Stimulated activated CD4-positive, alpha-beta T cell treated with anti-CD3 and anti-CD28 coated beads, Interleukin-4, amount 100 ng/mL, for 4 hours (primary cell): ENCODE measurements around the gene HSP90AA1.
"Not testable (repeated sequence)": the region's sequence is repeated elsewhere in the genome, so short reads cannot be mapped to it uniquely, and the experiment has no call there.

ENCODE experiments used
- DNase-seq, 2 experiments: peaks; one replicate each; pipeline ENCODE4 v3.0.0-alpha.2; 2020

Gene HSP90AA1

DNA sequence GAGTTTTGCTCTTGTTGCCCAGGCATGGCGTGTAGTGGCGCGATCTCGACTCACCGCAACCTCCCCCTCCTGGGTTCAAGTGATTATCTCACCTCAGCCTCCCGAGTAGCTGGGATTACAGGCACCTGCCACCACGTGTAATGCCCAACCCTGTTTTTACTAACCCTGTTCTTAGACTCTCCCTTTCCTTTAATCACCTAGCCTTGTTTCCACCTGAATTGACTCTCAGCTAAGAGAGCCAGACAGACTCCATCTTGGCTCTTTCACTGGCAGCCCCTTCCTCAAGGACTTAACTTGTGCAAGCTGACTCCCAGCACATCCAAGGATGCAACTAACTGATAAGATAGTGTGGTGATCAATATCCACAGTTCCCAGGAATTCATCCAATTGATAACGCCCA is 22.3 kb downstream of the HSP90AA1 start:
- DNase-seq = not testable (repeated sequence)

DNA sequence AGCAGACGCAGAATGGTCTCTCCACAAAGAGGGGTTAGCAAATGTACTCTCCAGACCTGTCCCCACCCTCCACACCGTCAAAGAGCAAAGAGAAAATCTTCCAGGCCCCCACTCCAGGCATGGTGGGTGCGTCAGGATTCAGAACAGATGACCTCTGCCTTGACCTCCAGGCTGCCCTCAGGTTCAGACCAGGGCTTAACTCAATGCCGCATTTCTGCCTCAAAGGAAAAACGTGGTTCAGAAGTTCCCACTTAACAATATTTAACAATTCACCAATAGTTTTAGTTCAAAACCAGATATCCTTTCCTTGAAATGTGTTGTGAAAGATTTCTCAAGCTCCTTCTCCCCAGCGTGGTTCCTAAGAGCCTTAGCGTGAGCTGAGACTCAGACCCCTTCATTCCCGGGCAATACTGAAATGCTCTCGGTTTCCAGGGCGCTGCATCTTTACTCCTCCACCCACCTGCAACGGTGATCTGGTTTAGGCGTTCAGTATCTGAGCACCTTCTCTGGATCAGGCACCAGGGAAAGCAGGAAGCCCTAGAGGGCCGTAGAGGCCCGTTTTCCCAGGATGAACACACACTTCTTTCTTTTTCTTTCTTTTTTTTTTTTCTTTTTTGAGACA is 22.9 kb downstream of the HSP90AA1 start:
- DNase-seq = no peak

GRCh38 chr14:102063109-102063807 is 23.6 kb downstream of the HSP90AA1 start:
- DNase-seq = peak; percentile 60 to 64

- no peak for DNase-seq
These were observed 27.9 kb downstream of the HSP90AA1 start for GRCh38 chr14:102058961-102059360.

- no peak for DNase-seq
These were observed 28.7 kb downstream of the HSP90AA1 start for GRCh38 chr14:102058146-102058545.

DNA sequence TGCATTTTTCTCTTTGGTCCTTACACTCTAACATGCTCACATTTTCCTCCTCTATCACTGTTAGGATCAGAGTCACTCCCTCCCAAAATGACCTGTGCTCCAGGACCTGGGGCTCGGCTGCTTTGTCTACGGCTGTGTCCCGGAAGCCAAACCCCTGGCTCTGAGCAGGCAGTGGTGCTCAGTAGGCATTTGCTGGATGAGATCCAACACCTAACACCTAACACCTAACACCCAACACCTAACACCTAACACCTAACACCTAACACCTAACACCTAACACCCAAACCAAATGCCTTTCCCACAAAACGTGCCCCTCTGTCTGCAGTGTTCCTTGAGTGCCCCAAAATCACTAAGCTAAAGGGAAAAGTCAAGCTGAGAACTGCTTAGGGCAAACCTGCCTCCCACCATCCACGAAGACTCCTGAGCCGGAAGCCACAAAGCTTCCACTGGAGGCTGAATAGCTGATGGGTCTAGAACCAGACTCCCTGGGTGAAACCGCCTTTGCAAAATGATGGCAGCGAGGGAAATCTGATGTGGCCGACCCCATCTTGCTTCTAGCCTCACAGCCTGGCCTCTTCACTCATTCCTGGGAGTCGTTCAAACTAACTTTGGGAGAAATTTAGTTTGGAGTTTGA is 29.2 kb downstream of the HSP90AA1 start:
- no peak for DNase-seq

DNA sequence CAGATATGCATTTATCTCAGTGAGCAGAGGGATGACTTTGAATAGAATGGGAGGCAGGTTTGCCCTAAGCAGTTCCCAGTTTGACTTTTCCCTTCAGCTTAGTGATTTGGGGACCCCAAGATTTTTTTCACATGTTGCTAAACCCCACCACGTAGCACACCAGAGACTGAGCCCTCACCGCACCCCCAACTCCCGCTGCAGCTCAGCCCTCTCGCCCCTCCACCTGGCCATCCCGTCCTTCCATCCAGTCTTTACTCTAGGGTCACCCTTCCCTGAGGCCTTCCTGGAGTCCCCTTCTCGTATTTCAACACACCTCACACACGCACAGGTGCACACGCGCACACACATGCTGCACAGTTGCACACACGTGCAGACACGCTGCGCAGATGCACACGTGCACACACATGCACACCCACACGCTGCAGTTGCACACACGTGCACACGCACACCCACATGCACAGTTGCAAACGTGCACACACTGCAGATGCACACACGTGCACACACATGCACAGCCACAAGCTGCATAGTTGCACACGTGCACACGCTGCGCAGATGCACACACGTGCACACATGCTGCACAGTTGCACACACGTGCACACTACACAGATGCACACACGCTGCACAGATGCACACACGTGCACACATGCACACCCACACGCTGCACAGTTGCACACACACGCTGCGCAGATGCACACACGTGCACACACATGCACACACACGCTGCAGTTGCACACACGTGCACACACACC is 30.0 kb downstream of the HSP90AA1 start:
- no peak for DNase-seq

DNA sequence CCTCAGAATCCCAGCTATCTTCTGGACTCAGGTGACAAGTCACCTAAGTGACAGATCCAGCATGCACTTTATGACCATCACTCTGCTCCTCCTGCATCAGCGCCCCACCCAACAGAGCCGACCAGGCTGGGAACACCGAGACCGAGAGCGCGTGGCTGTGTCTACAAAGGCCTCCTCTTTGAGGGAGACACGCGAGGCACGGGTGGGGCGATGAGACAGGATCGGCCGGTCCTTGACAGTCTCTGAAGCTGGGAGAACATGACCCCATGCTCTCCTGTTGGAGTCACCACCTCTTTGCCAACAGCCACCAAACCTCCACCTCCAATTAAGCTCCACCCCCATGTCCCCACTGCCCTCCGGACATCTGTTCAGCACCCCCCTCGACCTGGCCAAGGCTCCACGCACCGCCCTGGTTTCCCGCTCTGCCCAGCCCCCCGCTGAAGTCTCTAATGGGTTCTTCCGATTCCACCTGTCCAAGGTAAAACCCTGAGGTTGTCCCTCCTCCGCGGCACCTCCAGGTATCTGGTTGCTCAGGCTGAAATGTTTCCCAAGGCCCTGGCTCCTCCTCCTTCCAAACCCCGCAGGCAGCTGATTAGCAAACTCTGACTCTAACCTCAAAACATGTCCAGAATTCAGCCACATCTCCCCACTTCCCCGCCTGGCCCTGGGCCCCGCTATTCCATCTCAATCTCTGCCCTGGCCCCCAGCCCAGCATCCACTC is 31.5 kb downstream of the HSP90AA1 start:
- no peak for DNase-seq

DNA sequence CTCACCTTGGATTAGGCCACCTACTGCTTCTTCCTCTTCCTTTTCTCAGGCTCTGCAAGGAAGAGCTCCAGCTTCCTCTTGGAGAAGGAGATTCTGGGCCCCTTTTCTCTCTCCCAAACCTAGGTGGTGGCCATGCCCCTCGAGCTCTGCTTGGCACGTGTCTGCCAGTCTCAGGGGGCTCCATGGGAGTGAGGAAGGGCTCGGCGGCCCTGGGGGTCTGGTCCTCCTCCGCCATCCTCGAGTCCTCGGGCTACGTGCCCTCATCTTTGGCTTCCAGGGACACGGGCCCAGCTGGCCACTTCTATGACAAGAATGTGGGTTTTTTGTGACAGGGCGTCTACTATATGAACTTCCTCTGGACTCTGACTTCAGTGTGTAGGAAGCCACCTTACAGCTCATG is 34.3 kb downstream of the HSP90AA1 start:
- no peak for DNase-seq

DNA sequence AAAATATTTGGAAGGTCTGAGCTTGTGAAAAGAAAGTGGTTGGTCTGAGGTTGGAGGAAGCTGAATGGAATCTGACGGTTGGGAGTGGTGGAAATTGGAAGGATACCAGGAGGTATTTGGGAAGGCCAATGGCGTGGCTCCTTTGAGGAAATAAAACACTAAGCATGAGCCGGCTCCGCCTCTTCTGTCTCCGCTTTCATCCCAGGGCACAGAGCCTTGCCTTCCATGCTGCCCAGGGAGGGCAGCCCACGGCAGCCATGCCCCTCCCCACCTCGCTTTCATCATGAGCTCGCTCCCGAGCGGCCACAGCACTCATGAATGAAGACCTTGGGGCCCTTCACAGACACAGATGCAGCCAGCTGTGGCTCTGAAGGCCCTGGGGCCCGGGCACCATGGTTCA is 36.2 kb downstream of the HSP90AA1 start:
- DNase-seq = no peak

DNA sequence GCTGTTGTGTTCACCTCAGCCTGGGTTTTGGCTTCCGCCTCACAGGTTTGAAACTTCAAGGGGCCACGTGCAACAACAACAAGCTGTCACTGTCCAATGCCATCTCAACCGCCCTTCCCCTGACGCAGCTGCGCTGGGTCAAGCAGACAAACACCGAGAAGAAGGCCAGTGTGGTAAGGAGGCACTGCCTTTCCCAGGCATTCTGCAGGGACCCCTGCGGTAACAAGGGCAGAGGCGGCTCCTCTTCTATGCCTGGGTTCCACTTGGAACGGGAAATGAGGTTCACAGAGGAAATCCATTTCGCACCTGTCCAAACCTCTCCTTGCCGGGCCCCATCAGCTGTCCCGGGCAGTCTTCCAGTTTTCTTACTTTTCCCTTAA is 36.8 kb downstream of the HSP90AA1 start:
- DNase-seq = no peak

GRCh38 chr14:102049258-102050025 is 37.4 kb downstream of the HSP90AA1 start:
- no peak for DNase-seq

DNA sequence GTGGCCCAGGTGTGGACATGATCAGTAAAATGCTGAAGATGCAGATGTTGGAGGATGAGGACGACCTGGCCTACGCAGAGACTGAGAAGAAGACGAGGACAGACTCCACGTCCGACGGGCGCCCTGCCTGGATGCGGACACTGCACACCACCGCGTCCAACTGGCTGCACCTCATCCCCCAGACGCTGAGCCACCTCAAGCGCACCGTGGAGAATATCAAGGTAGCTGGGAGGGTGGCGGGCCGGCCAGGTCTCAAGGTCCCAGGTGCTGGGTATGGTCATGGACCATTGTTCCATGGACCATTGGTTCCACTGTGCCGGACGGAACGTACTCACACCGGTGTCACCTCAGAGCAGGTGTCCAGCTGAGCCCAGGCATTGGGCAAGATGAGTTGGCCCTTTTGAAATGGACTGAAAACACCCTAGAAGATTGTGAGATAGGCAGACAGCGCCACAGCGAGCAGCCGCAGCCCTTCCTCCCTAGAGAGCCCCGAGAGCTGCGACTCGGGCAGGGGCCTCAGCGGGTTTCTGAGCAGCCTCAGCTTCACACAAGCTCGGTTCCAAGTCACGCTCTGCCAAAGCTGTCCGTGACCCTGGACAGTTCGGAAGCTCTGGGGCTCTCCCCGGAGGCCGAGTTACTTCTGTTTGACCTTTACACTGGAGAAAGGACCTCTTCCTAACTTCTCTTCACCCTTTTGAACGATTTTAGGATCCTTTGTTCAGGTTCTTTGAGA is 38.9 kb downstream of the HSP90AA1 start:
- no peak for DNase-seq

DNA sequence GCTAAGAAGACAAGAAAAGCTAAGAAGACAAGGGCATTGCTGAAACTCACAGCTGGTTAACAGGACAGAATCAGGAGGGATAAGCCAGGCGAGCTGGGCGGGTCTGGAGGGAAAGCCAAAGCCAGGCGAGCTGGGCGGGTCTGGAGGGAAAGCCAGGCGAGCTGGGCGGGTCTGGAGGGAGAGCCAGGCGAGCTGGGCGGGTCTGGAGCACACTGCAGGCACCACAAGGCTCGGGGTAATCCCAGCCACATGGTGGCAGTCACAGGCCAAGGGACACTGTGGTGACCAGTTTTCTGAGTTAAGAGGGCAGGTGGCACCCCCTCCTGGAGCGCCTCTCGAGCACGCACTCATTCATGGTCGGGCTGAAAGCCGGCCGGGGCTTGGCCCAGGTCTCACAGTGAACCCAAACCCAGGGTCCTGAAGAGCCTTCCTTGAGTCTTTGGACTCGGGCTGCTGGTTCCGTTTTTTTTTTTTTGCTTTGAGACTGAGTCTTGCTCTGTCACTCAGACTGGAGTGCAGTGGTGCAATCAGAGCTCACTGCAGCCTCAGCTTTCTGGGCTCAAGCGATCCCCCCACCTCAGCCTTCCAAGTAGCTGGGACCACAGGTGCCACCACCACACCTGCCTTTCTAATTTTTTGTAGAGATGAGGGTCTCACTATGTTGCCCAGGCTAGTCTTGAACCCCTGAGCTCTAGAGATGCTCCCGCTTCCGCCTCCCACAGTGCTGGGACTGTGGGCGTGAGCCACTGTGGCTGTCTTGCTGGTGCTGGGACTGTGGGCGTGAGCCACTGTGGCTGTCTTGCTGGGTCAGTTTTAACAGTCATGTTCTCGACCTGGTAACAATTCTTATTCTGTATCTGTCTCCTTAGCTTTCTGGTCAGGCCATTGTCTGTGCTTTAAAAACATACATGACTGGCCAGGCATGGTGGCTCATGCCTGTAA is 40.2 kb downstream of the HSP90AA1 start:
- peak in 1 of 2 experiments; percentile 9 for DNase-seq

GRCh38 chr14:102044566-102044965 is 42.3 kb downstream of the HSP90AA1 start:
- DNase-seq = no peak

- DNase-seq = no peak
These were observed 43.4 kb downstream of the HSP90AA1 start for GRCh38 chr14:102043251-102044025.

- DNase-seq = no peak
These were observed 44.1 kb downstream of the HSP90AA1 start for GRCh38 chr14:102042699-102043098.

GRCh38 chr14:102040153-102040552 is 46.7 kb downstream of the HSP90AA1 start:
- no peak for DNase-seq

DNA sequence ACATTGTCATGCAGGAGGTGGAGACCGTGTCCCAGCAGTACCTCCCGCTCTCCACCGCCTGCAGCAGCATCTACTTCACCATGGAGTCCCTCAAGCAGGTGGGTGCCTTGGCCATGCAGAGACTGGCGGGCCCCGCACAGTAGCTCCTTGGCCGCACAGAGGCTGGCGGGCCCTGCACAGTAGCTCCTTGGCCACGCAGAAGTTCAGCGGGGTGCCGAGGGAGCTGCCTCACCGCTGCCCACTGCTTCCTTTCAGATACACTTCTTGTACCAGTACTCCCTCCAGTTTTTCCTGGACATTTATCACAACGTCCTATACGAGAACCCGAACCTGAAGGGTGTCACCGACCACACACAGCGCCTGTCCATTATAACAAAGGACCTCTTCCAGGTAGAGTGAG is 47.7 kb downstream of the HSP90AA1 start:
- no peak for DNase-seq
